Endometrial microvascular endothelial cells (primary cell): Measurements from ENCODE around the gene HOXB5. TPM values are rescaled to one million over a fixed set of nuclear protein-coding genes. Genes with fewer than 3 reads are reported as not detected.

Experiments used
- in situ Hi-C: cut with HindIII; loops from 2 replicates; pipeline ENCODE4 v1.10.0; 2017; ENCODE audit warnings: low sequenced_read_pairs, low pct_unique_long_range_greater_than_20kb; ENCODE audit errors: inconsistent ontology term
- total RNA-seq: library from RNA; depleted of rRNA; stranded (reverse); fragments of >200 nt; gene quantifications from one replicate; pipeline ENCODE4 v1.2.3, GENCODE V29; 2015; ENCODE audit errors: inconsistent ontology term

The HOXB5 gene
- total RNA-seq, 1 donor from 2014 or later: 1.2 TPM

GRCh38 chr17:48618256-48618896 is 24.8 kb upstream of the HOXB5 start:
- in situ Hi-C loops: no loop called here

- in situ Hi-C loops: no loop called here
These were observed 24.1 kb upstream of the HOXB5 start for GRCh38 chr17:48617471-48618255.

GRCh38 chr17:48616717-48617470 is 23.3 kb upstream of the HOXB5 start:
- in situ Hi-C loops: no loop called here

GRCh38 chr17:48615963-48616716 is 22.6 kb upstream of the HOXB5 start:
- in situ Hi-C loops: no loop called here

GRCh38 chr17:48615047-48615962 is 21.7 kb upstream of the HOXB5 start, which contains the start of gene HOXB8:
Gene HOXB8 (minus strand): TSS chr17:48615292. CDS start chr17:48614704, 588 bp downstream.
- in situ Hi-C loops: no loop called here

GRCh38 chr17:48613862-48614694 is 20.5 kb upstream of the HOXB5 start:
- in situ Hi-C loops: no loop called here

- in situ Hi-C loops: no loop called here
These were observed 19.5 kb upstream of the HOXB5 start for GRCh38 chr17:48612854-48613691.

GRCh38 chr17:48612456-48612853 is 18.9 kb upstream of the HOXB5 start:
- in situ Hi-C loops: no loop called here

- in situ Hi-C loops: no loop called here
These were observed 18.3 kb upstream of the HOXB5 start for GRCh38 chr17:48611681-48612455.

- in situ Hi-C loops: no loop called here
These were observed 17.6 kb upstream of the HOXB5 start for GRCh38 chr17:48611213-48611612.

GRCh38 chr17:48610282-48611211 is 17.0 kb upstream of the HOXB5 start, which contains the start of gene HOXB7:
Gene HOXB7 (minus strand): TSS chr17:48611017. CDS start chr17:48610918, 99 bp downstream.
- in situ Hi-C loops: no loop called here

GRCh38 chr17:48609759-48610281 is 16.2 kb upstream of the HOXB5 start:
- in situ Hi-C loops: no loop called here

GRCh38 chr17:48609033-48609432 is 15.5 kb upstream of the HOXB5 start:
- in situ Hi-C loops: no loop called here

- in situ Hi-C loops: no loop called here
These were observed 14.9 kb upstream of the HOXB5 start for GRCh38 chr17:48608494-48608834.
